HEK293T (cell line): ENCODE results near the gene FBXO31.

Experiments used
- CTCF ChIA-PET: fragments of 350-600 bp; formaldehyde crosslinking; extraction: SDS; loops from one replicate; lab custom pipeline; 2021; ENCODE audit warnings: antibody characterized with exemption, inconsistent platforms; lab: Yijun Ruan, JAX
- POLR2A ChIA-PET: fragments of 350-600 bp; formaldehyde crosslinking; extraction: SDS; loops from one replicate; lab custom pipeline; 2020; ENCODE audit warnings: antibody characterized with exemption, inconsistent platforms; lab: Yijun Ruan, JAX
- DNase-seq: peaks from one replicate; pipeline ENCODE4 v3.0.0; 2012; ENCODE audit warnings: mixed read lengths; ENCODE audit errors: extremely low spot score
- ARNT ChIP-seq: fragments of 450-650 bp; IDR thresholded peaks from 2 replicates; pipeline ENCODE4 v1.6.1; 2017; ENCODE audit warnings: mild to moderate bottlenecking
- BHLHE40 ChIP-seq: fragments of 450-650 bp; IDR thresholded peaks from 2 replicates; pipeline ENCODE4 v1.6.1; 2016; ENCODE audit warnings: mild to moderate bottlenecking, moderate library complexity, borderline replicate concordance
- CTBP1 ChIP-seq: fragments of 450-650 bp; IDR thresholded peaks from 2 replicates; pipeline ENCODE4 v1.6.1; 2016; ENCODE audit warnings: borderline replicate concordance
- ELF4 ChIP-seq: fragments of 450-650 bp; IDR thresholded peaks from 2 replicates; pipeline ENCODE4 v1.6.1; 2017; ENCODE audit warnings: antibody characterized with exemption
- FOXA1 ChIP-seq: fragments of 450-650 bp; IDR thresholded peaks from 2 replicates; pipeline ENCODE4 v1.6.1; 2016; ENCODE audit warnings: mild to moderate bottlenecking
- FOXK2 ChIP-seq: fragments of 450-650 bp; IDR thresholded peaks from 2 replicates; pipeline ENCODE4 v1.6.1; 2016; ENCODE audit warnings: mild to moderate bottlenecking
- FOXM1 ChIP-seq: fragments of 450-650 bp; IDR thresholded peaks from 2 replicates; pipeline ENCODE4 v1.6.1; 2017; ENCODE audit warnings: mild to moderate bottlenecking, borderline replicate concordance
- L3MBTL2 ChIP-seq: fragments of 450-650 bp; conservative IDR thresholded peaks from 2 replicates; pipeline ENCODE4 v1.6.1; 2016; ENCODE audit warnings: mild to moderate bottlenecking
- LEF1 ChIP-seq: fragments of 450-650 bp; IDR thresholded peaks from 2 replicates; pipeline ENCODE4 v1.6.1; 2017; ENCODE audit warnings: mild to moderate bottlenecking, borderline replicate concordance
- NFRKB ChIP-seq: fragments of 450-650 bp; IDR thresholded peaks from 2 replicates; pipeline ENCODE4 v1.6.1; 2016; ENCODE audit warnings: mild to moderate bottlenecking, moderate library complexity
- PKNOX1 ChIP-seq: fragments of 450-650 bp; IDR thresholded peaks from 2 replicates; pipeline ENCODE4 v1.6.1; 2016
- SP1 ChIP-seq: fragments of 450-650 bp; IDR thresholded peaks from 2 replicates; pipeline ENCODE4 v1.6.1; 2017
- SUZ12 ChIP-seq: fragments of 450-650 bp; IDR thresholded peaks from 2 replicates; pipeline ENCODE4 v1.6.1; 2016; ENCODE audit warnings: mild to moderate bottlenecking
- TARDBP ChIP-seq: fragments of 450-650 bp; IDR thresholded peaks from 2 replicates; pipeline ENCODE4 v1.6.1; 2016
- ZNF384 ChIP-seq: fragments of 450-650 bp; IDR thresholded peaks from 2 replicates; pipeline ENCODE4 v1.6.1; 2016

Gene FBXO31

GRCh38 chr16:87374313-87374712 is 9.3 kb downstream of the FBXO31 start:
- DNase-seq: no peak
- ChIA-PET POLR2A (interaction anchor here (1.9 kb wide), 1 partner anchor 9 kb away, joined by 9 read pairs; the partner anchor contains the start of gene FBXO31), CTCF (no interaction called here)
- TF ChIP-seq L3MBTL2 (no peak), SP1 (no peak), ELF4 (no peak), BHLHE40 (no peak), PKNOX1 (no peak), FOXA1 (no peak), LEF1 (no peak), TARDBP (no peak), FOXK2 (no peak), FOXM1 (no peak)

DNA sequence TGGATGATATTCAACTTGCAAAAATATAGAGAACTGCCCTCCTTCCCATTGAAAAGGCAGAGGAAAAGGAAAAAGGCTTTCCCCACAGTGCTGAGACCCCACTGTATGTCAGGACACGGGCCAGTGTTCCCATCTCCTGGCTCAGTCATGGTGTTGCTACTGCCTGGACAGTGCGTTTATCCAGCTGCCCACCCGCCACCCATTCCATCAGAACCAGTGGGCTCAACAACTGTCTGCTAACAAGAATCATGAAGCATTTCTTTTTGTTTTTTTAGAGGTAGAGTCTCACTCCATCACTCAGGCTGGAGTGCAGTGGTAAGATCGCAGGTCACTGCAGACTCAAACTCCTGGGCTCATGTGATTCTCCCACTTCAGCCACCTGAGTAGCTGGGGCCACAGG is 11.3 kb downstream of the FBXO31 start:
- CTCF ChIA-PET: interaction anchor here (0.7 kb wide), 1 partner anchor 30 kb away, joined by 4 read pairs; no protein-coding TSS in a partner anchor
- no peak for DNase-seq
- POLR2A ChIA-PET: interaction anchor here (1.1 kb wide), 1 partner anchor 22 kb away, joined by 3 read pairs; no protein-coding TSS in a partner anchor
- no peak for TF ChIP-seq SP1
- TF ChIP-seq LEF1: no peak
- no peak for TF ChIP-seq FOXA1
- no peak for TF ChIP-seq CTBP1
- no peak for TF ChIP-seq SUZ12
- no peak for TF ChIP-seq FOXM1
- TF ChIP-seq BHLHE40: no peak
- TF ChIP-seq PKNOX1: no peak
- TF ChIP-seq NFRKB: no peak

- ChIA-PET CTCF (interaction anchor here (0.7 kb wide), 1 partner anchor 31 kb away, joined by 4 read pairs; no protein-coding TSS in a partner anchor), POLR2A (interaction anchor here (1.1 kb wide), 1 partner anchor 21 kb away, joined by 3 read pairs; no protein-coding TSS in a partner anchor)
- no peak for TF ChIP-seq FOXA1
- no peak for TF ChIP-seq FOXM1
- no peak for TF ChIP-seq NFRKB
- TF ChIP-seq FOXK2: no peak
- TF ChIP-seq SUZ12: no peak
- no peak for TF ChIP-seq CTBP1
- TF ChIP-seq ZNF384: no peak
- DNase-seq: no peak
These were observed 12.2 kb downstream of the FBXO31 start for GRCh38 chr16:87371261-87371866.

GRCh38 chr16:87369796-87370719 is 13.5 kb downstream of the FBXO31 start:
- ChIA-PET POLR2A (no interaction called here), CTCF (no interaction called here)
- TF ChIP-seq ELF4 (no peak), L3MBTL2 (no peak), SUZ12 (no peak), LEF1 (no peak), BHLHE40 (no peak), PKNOX1 (no peak), FOXK2 (no peak), ZNF384 (no peak)
- DNase-seq: no peak

DNA sequence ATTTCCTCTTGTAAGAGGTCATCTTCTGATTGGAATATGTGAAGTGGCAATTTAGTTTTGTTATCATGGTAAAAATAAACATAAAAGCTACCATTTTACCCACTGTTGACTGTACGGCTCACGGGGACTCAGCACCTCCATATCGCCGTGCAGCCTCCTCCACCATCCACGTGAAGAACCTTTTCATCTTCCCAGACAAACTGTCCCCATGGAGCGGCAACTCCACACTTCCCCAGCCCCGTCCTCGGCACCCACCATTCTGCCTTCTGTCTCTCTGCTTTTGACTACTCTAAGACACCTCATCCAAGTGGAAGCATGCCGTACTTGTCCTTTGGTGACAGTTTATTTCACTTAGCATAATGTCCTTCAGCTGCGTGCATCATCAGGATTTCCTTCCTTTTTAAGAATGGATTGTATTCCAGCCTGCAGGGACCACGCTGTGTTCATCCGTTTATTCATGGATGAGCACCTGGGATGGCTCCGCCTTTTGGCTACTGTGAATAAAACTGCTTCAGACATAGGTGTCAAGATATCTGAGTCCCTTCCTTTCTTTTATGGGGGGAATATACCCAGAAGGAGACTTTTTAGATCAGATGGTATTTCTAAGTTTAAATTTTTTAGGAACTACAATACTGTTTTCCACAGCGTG is 14.3 kb downstream of the FBXO31 start:
- no peak for TF ChIP-seq NFRKB
- DNase-seq: no peak
- CTCF ChIA-PET: no interaction called here
- POLR2A ChIA-PET: no interaction called here

DNA sequence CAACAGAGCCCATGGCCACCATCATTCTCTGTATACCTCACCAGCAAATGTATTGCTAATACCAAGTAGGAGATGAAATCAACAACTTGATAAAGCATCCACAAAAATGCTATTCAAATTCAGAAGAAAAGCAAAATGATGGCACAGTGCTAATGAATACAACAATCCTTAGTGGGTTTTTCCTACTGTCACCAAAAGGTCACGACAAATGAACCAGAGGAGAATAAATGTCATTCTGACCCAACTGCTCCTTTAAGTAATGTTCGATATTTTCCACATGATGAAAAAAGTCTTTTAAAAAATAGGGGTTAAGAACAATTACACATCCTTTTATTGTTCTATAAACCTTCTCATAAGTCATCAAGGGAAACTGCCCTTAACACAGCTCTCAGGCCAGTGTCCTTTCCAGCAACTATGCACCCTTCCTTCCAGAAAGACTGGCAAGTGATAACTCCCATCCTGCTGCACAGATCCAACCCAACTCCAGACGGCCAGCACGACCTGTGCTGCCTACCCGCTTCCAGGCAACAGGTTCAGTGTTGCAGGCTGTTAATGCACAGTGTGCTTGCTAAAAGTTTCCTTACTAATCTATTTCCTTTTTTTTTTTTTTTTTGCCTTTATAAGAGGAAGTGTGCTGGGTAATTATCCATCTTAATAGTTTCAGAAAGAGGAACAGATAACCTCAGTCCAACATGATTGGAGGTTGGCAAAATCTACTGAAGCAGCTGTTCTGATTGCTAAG is 15.4 kb downstream of the FBXO31 start:
- CTCF ChIA-PET: no interaction called here
- no peak for TF ChIP-seq L3MBTL2
- no peak for TF ChIP-seq SP1
- TF ChIP-seq PKNOX1: no peak
- TF ChIP-seq FOXA1: no peak
- TF ChIP-seq ZNF384: no peak
- no peak for TF ChIP-seq FOXM1
- TF ChIP-seq ARNT: no peak
- POLR2A ChIA-PET: no interaction called here
- DNase-seq: no peak
